HCT116 (cell line): Measurements from ENCODE around the gene HELLS.

ENCODE experiments used
- SIN3A ChIP-seq: IDR thresholded peaks from 2 replicates; pipeline ENCODE4 v1.6.1; 2012; ENCODE audit warnings: low read depth
- TF ChIP-seq, protein P1 (sequence below), 3 experiments: fragments of 200-600 bp in 1 of 3; sonication (generic) in 1 of 3; IDR thresholded peaks in 2 of 3; conservative IDR thresholded peaks in 1 of 3; 2 replicates each; pipeline ENCODE4 v1.5.1; 2012 to 2017; ENCODE audit warnings: low read depth in 2 of 3, low read length in 2 of 3, antibody characterized with exemption in 1 of 3, borderline replicate concordance in 1 of 3, control low read depth in 1 of 3, mild to moderate bottlenecking in 1 of 3, mixed read lengths in 1 of 3, mixed run types in 1 of 3, moderate library complexity in 1 of 3; ENCODE audit not compliant: insufficient read depth in 1 of 3

GRCh38 chr10:94545391-94546048, at the start of gene HELLS:
- TF ChIP-seq, protein P1, sequence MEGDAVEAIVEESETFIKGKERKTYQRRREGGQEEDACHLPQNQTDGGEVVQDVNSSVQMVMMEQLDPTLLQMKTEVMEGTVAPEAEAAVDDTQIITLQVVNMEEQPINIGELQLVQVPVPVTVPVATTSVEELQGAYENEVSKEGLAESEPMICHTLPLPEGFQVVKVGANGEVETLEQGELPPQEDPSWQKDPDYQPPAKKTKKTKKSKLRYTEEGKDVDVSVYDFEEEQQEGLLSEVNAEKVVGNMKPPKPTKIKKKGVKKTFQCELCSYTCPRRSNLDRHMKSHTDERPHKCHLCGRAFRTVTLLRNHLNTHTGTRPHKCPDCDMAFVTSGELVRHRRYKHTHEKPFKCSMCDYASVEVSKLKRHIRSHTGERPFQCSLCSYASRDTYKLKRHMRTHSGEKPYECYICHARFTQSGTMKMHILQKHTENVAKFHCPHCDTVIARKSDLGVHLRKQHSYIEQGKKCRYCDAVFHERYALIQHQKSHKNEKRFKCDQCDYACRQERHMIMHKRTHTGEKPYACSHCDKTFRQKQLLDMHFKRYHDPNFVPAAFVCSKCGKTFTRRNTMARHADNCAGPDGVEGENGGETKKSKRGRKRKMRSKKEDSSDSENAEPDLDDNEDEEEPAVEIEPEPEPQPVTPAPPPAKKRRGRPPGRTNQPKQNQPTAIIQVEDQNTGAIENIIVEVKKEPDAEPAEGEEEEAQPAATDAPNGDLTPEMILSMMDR (IDR thresholded peaks at IDR 0.05 in 2 of 3, conservative IDR thresholded peaks at IDR 0.05 in 1 of 3; ENCODE audit: borderline replicate concordance in 1 of 3, insufficient read depth in 1 of 3, low read depth in 2 of 3, low read length in 2 of 3), result no peak
- TF ChIP-seq SIN3A, result peak; percentile 91
